GM21723 (cell line): ENCODE measurements around the gene KRT13.
"Not testable (repeated sequence)": the region's sequence is repeated elsewhere in the genome, so short reads cannot be mapped to it uniquely, and the experiment has no call there.

Experiments used
- ATAC-seq: cut with Tn5 transposase; IDR thresholded peaks from one replicate; pipeline ENCODE4 v1.9.1; 2021; ENCODE audit warnings: mild to moderate bottlenecking, moderate library complexity; ENCODE audit not compliant: unreplicated experiment

KRT13 gene

DNA sequence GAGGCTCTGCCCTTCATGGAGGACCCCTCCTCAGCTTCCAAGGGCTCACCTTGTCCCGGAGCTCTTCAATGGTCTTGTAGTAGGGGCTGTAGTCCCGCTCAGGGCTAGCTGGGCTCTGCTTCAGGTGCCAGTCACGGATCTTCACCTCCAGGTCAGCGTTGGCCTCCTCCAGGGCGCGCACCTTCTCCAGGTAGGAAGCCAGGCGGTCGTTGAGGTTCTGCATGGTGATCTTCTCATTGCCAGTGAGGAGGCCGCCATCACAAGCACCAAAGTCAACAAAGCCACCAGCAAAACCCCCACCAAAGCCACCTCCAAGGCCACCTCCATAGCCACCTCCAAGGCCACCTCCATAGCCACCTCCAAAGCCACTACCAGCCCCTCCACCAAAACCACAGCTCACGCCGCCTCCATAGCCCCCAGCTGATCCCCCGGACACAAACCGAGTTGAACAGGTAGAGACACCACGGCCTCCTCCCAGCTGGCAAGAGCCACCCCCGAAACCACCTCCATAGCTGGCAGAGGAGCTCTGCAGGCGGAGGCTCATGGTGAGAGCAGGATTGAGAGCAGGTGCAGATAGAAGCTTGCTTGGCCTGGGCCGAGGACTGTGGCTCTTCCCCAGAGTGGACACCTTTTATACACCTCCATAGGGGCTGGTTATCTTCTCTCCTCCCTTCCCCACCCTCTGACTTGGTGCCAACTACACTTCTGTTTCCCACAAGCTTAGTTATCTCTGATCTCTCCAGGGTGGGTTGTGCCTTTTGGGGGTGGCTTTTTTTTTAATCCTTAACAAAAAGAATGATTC is at the start of gene KRT13:
Gene KRT13 (minus strand): TSS at position 606 of the 802 bp plus-strand sequence. CDS start 62 bp downstream, at position 544.
- ATAC-seq = no peak

DNA sequence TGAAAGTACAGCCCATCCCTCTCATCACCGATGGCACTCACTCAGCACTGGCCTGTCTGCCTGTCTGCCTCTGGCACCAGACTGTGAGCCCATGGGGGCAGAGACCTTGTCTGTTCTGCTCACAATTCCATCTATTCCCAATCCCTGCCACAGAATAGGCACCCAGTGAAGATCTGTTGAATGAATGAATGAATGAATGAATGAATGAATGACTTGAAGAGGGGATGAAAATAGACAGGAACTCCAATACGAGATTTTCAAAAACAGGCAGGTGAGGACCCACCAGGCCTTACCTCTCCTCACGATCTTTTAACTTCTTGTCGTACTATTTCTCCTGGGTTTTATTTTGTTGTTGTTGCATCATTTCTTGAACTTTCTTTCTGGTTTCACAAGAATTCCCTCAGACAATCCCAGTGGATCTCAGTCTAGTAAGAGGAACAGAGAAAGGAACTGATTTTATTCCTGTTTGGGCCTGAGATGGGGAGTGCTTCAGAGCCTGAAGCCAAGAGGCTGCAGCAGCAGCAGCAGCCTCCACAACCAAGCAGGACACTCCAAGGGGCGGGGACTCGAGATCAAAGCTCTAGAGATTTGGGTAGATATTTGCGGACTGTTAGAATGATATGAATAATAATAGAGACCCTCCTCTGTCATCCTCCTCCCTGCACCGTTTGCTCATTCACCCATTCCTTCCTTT is 48.7 kb upstream of the KRT13 start:
- no peak for ATAC-seq

DNA sequence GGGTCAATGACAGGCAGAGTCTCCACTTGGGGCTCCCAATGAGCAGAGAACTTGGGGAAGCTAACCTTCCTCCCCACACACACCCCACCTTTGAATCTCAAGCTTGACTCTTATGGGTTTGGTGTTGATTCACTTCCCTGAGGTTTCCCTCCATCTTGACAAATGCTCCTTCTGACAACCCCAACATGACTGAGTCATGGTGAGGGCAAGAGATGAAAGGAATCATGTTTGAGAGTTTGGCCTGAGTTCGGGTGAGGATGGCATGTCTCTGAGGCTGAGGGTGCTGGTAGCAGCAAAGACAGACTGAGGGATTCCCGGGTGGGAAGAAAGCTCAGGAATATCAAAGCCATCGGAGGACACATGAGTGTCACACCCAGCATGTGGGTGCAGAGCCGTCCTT is 47.8 kb upstream of the KRT13 start:
- ATAC-seq = no peak

DNA sequence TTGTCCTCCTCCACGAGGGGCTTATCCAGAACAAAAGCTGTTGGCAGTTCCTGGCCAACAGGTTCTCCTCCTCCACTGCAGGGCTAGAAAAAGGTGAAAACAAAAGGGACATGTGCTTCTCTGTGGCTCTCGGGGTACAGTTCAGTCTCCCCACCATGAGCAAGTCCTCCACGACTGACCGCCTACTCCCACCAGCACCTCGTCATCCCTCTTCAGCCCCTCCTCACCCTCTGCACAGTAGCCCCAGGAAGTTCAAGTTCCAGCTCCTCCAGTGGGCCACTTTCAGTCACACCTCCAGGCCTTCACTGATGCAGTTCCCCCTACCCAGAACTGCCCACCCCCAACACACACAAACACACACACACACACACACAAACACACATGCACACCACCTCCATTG is 47.0 kb upstream of the KRT13 start:
- ATAC-seq = no peak

DNA sequence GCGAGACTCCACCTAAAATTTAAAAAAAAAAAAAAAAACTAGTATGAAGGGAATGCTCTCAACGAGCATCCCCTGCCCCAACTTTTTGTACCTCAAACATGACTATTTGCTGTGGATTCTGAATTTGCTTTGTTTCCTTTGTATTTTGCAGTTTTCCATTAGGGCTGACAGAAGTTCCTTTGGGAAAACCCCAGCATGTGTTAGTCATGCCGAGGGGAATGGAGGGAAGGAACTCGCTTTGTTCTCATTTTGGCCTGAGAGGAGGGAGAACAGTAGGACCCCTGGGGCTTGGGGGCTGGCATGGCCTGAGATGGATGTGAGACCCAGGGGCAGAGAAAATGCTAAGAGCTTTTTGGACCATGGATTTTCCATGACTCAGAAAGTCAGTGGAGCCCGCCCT is 46.0 kb upstream of the KRT13 start:
- no peak for ATAC-seq

DNA sequence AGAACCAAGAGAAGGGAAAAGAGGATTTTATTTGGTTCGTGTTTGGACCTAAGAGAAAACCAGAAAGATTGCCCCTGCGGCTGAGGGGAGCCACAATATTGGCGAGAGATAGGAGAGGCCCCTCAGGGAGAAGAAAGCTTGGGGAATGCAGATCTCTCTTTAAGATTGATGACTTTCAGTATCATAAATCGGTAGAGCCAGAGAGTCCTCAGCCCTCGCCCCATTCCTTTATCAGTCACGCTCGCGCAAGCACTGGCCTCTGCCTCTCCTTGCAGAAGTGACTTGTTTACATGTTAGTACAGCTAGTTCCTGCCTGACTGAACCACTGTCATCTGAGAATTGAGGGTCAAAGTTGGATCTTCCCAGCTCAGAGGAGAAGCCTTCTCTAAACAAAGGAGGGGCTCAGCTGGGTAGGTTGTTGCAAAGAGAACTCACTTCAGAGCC is 44.2 kb upstream of the KRT13 start:
- ATAC-seq = no peak

DNA sequence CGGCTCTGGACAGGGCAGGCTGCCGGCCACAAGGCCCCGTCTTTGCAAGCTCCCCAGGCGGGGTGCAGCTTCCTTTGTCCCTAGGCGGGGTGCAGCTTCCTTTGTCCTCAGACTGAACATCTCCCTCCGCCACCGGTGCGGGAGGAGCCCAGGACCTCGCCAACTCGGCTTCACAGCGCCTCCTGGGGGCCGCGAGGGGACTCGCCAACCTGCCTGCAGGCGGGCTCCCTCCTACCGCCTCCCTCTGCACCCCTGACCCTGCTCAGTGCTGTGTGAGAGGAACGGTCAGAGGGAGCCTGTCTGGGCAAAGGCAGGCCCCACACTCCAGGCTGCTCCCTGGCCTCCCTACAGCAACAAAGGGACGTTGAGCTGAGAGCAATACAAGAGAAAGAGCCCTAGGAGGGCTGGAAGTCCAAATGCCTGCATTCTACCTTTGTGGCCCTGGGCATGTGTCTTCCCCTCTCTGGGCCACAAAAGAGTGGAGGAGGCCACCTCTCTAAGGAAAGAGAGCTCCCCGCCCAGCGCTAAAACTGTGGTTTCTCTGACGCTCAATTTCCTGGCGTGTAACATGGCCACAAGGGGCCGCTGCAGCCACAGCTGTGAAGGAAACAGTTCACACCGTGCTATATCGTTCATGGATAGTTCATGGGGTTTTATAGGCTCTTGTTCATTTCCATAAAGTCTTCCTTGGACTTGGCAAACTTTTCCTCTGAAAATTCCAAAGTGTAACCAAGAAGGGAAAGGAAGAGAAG is 43.6 kb upstream of the KRT13 start:
- peak; percentile 73 for ATAC-seq

DNA sequence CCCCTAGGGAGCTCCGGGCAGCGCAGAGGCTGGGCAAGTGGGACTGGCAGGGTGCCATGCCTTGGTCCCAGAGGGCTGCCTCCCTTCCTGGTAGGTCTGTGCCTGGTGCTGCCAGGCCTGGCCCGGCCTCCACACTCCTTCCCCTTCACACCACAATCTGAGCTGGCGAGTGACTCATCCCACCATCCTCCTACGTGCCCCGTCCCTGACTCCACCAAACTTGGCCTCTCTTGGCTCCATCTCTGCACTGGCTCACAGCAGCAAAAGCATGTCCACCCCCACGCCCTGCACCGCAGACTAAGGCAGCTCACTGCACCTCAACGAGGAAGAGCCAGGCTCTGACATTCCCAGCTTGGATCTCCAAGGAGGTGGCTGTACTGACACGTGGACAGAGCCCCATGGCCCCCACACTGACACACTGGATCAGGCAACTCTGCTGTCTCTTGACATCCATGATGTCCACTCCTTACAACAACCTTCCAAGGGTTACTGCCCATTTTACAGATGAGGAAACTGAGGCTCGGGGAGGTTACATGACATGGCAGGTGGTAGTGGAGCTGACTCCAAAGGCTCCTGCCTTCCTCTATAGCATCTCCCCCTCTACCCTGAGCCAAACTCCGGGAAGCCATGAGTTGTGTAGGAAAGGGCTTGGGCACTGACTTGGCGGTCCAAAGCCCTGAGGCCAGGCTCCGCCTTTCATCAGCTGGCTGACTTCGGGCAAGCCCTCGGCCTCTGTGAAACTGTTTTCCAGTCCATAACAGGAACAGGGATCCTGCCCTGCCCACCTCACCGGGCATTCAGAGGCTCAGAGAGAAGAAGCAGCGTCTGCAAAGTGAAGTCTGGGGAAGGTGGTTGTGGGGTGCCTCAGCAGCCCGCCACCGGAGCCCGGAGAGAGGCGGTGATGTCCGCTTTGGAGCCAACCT is 42.8 kb upstream of the KRT13 start:
- no peak for ATAC-seq

DNA sequence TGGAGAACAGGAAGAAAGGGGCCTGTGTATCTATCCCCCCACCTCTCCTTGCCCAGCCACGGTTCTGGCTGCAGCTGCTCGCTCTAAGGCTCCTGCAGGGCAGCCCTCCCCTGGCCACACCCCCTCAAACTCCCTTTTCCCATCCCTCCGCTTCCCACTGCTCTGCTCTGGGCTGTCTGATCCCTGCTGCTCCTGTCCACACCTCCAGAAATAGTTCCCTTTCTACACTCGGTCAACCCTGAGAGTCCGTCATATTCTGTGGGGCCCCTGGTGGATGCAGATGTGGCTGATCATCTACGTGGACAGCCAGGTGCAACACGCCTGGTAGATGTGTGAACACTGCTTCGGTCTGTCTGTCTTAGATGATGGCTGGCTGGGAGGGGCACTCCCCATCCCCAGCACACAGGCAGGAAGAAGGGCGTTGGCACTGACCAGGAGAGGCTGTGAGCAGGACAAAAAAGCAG is 42.0 kb upstream of the KRT13 start:
- no peak for ATAC-seq

DNA sequence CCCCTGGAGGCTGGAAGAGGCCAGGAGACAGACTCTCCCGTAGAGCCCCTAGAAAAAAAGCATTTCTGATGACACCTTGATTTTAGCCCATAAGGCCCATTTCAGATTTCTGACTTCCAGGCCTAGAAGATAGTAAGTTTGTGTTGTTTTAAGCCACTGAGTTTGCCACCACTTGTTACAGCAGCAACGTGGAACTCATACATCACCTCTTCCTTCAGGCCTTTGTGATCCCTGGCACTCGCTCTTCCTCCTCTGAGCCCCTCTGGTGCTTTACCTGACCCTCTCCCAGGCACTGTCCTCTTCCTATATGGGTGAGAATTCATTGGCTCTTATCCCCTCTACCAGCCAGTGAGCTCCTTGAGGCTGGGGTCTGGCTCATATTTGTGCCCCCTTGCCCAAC is 41.4 kb upstream of the KRT13 start:
- no peak for ATAC-seq

DNA sequence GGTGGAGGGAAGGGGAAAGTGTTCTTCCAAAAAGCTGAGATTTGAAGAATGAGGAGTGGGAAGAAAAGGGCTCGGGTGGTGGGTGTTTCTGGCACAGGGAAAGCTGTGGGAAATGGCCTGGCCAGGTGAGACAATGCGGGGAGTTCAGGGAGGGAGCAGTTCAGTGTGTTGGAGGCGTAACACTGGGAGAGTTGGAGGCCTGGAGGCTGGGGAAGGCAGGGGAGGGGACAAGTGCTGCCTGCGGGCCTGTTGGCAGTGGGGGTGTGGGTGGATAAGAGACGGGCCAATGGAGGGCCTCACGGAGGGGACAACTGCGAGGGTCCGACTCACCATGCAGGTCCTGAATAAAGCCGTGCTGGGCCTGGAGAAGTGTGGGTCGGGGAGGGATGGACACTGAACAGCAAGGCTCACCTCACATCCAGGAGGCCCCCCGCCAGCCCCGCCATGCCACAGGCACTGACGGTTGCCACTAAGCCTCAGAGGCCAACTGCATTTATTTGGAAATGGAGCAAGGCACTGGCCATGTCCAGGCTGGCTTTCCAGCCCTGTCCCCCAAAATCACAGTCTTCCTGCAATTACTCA is 40.5 kb upstream of the KRT13 start:
- ATAC-seq = no peak

DNA sequence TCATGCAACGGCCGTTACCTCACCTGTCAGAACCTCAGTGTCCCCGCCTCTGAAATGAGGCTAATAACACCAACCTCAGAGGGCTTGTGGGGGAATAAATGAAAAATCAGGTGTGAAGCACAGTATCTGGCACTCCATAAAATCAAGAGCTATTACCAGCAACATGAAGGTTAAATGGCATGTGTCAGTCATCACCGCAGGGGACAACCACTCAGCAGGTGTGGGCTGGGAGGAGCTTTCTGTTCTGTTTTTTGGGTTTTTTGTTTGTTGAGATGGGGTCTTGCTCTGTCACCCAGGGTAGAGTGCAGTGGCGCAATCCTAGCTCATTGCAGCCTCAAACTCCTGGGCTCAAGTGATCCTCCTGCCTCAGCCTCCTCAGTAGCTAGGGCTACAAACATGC is 39.5 kb upstream of the KRT13 start:
- no peak for ATAC-seq

DNA sequence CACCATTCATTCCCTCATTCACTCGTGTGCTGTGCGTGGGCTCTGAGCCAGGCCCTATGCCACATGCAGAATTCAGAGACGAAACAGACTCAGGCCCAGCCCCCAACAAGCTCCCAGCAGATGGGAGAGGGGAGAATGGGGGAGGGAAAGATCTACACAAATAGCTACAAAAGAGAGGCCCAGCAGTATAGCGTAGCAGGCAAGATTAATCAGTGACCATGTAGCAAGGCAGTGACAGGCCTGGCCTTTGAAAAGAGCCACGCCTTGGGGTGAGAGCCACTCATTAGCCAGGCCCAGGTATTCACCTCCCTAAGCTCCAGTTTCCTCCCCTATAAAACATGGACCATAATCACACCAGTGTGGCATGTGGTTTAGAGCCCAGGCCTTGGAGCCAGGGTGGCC is 39.1 kb upstream of the KRT13 start:
- no peak for ATAC-seq

DNA sequence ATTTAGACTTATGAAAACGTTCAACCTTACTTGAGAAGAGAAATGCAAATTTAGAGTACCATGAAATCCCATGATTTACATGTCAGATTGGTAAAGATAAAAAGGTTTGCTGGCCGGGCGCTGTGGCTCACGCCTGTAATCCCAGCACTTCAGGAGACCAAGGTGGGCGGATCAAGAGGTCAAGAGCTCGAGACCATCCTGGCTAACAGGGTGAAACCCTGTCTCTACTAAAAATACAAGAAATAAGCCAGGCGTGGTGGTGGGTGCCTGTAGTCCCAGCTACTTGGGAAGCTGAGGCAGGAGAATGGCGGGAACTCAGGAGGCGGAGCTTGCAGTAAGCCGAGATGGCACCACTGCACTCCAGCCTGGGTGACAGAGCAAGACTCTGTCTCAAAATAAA is 37.4 kb upstream of the KRT13 start:
- not testable (repeated sequence) for ATAC-seq

DNA sequence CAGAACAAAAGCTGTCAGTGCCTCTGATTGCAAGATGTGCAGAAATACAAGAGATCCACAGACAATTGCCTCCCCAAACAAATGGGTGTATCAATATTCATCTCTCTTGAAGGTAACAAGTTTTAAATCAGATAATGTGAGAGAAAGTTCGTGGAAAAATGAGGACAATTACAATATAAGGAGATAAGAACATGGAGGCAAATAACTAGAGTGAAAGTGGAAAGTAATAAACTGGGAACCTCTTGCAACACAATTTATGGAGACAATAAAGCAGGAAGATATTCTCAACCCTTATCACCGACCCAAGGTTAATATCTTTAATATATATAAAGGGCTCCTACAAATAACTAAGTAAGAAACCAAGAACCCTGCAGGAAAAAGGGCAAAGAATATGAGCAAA is 36.9 kb upstream of the KRT13 start:
- ATAC-seq = no peak

DNA sequence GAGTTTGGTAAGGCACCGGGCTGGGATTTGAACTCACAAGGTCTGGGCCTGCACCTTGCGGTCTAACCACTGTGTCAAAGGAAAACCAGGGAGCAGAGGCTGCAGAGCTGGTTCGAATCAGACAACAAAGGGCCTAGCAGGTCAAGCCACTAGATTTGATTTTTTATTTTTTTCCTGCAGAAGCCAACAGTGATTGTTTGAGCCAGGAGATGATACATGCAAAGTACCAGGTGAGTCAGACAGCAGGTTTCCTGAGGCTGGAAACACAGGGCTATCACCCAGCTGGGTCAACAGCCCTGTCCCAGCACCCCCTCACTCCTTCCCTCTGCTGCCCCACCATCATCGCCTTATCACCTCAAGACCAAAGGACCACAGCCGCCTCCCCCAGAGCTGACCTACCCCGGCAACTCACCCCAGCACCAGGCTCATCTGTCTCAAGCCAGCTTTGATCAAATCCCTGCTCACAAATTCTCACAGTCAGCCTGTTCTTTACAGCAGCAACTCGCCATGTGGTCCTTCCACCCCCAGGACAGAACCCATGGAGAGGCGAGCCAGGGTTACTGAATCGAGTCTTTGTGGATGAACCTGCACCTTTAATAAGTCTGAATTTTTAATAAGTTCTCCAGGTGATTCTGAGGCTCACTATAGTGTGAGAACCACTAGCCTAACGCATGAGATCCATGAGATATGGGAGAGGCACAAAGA is 35.7 kb upstream of the KRT13 start:
- ATAC-seq = no peak

DNA sequence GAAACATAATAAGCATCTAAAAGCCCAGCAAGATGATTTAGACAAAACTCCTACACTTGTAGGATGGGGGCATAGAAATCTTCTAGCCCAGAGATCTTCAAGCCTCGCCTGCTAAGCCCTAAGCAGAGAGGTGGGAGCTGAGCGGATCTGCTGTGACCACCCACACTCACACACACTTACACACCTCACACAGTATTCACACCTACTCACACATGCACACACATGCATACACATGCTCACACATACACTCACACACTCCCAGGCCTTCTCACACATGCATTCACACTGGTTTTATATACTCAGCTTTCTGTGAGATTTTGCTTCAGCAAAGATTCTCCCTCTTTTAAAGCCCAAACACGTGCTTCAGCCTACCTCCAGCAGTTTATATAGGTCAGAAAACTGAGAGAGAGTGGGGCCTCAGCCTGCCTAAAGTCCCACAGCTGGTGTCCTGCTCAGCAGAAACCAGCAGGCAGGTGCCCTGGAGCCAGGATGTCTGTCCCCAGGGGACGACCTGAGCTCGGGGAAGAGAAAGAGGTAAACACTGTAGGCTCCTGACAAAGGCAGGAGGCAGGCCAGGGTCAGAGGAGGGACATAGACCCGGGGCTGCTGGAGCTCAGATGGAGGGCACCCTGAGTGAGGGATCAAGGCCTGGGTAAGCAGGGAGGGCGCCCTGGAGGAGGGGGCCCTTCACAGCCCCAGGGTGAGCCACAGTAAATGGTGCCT is 34.7 kb upstream of the KRT13 start:
- ATAC-seq = no peak

DNA sequence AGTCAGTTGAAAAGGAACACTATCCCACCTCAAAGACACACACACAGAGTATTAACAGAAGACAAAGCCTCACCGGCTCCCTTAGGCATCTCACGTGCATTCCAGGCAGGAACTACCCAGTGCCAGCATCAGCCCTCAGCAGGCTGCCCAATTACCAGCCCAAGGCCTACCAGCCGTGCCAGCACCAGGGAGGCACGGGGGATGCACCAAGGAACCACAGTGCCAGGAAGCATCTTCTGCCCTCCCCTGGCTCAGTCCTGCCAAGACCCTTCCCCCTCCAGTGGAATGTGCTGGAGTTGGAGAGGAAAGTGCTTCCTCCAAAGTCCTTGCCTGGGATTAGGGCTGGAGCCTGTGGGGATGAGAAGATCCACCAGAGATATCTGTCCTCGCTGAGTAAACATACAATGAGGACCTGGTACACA is 33.7 kb upstream of the KRT13 start:
- ATAC-seq = no peak

DNA sequence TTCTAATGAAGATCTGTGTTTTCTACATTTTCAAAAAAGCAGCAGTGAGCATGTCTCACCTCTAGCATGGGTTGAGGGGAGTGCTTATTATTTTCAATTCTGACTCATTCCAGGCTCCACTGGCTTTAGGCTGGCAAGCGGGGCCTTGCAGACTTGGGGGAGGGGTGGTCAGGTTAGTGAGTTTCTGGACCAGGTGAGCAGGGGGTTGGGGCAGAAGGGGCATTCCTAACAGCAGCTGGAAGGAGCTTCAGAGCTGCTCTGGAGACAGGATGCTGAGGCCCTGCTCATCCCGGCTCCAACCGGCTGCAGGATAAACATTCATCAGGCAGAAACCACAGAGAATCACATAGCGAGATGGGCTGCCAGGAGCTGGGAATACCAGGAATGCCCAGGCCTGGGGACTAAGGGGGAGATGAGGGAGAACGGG is 33.2 kb upstream of the KRT13 start:
- ATAC-seq = no peak
